GM20431 (cell line): ENCODE results near the gene DPH2.

ENCODE experiments used
- in situ Hi-C: fragments of 300-500 bp; cut with MseI, MboI; formaldehyde crosslinking; loops from one replicate; pipeline ENCODE4 v1.15.0; 2020; ENCODE audit warnings: low sequenced_read_pairs; ENCODE audit not compliant: unreplicated experiment

DPH2 gene

GRCh38 chr1:43962324-43962723 is 7.5 kb upstream of the DPH2 start:
- in situ Hi-C loops: no loop called here

- in situ Hi-C loops: no loop called here
Observed at GRCh38 chr1:43963006-43963405, 6.8 kb upstream of the DPH2 start.

- in situ Hi-C loops: no loop called here
Observed at GRCh38 chr1:43963890-43964289, 5.9 kb upstream of the DPH2 start.

- in situ Hi-C loops: no loop called here
Observed at GRCh38 chr1:43965316-43965715, 4.5 kb upstream of the DPH2 start.

DNA sequence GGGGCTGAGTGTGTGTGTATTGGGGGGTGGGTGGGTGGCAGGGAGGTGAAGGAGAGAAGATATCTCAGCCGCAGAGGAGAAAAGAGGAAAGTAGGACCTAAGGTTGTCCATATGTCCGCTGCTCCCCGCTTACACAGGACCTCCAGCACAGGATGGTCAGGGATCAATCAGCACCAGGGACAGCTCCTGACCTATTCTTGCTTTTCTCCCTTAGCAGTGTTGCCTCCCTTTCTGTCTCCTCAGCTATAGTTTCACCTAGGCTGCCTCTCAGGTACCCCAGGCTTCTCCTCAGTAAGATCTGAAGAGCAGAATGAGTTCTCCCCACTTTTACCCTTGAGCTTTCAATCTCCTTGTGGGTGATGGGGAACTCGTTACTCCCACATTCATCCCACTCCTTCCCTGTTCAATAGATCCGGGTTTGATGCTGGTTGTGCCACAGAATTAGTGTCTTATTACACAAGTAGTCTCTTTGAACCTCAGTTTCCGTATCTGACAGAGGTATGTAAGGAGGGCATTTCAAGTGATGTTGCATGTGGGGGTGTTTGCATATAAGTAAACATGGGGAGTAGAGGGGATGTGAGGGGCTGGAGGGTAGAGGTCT is 1.4 kb upstream of the DPH2 start:
- in situ Hi-C loops: no loop called here

DNA sequence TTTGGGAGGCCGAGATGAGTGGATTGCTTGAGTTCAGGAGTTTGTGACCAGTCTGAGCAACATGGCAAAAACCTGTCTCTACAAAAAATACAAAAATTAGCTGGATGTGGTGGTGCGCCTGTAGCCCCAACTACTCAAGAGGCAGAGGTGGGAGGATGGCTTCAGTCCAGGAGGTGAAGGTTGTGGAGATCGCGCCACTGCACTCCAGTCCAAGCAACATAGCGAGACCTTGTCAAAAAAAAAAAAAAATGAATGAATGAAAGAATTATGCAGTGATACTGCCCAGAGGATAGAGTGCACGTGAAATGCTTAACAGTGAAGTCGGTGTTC is 429 bp upstream of the DPH2 start:
- in situ Hi-C loops: no loop called here

DNA sequence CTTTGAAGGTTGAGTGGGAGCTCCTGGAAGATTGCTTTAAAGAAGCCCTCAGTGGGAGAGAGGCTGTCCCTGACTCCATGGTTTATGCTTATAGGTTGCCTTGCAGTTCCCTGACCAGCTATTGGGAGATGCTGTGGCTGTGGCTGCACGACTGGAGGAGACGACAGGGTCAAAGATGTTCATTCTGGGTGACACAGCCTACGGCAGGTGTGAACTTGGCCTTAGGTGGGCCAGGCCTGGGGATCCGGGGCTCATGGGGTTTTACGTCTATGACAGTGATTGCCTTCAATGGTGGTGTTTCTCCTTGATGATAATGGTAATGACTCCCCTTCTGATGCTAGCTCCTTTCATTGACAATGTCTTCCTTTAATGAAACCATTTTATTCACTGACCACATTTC is 692 bp downstream of the DPH2 start:
- in situ Hi-C loops: no loop called here

GRCh38 chr1:43970911-43971310 is 1.1 kb downstream of the DPH2 start:
- in situ Hi-C loops: no loop called here

GRCh38 chr1:43971336-43971980 is 1.6 kb downstream of the DPH2 start:
- in situ Hi-C loops: no loop called here

DNA sequence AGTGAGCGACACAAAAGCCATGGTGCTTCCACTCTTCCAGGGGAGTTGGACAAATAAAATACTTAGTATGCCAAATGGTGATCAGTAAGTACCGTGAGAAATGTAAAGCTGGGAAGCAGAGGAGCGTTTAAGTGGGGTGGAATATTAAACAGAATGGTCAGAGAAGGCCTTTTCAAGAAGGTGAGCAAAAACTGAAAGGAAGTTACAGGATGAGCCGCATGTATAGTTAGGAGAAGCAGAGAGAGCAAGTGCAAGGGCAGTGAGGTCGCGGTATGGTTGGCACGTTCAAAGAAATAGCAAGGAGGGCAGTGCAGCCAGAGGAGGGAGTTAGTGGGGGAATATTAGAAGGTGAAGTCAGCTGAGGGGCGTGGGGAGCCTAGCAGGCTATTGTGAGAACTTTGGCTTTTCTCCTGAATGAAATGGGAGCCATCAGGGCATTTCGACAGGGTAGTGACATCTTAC is 4.2 kb downstream of the DPH2 start:
- in situ Hi-C loops: no loop called here

DNA sequence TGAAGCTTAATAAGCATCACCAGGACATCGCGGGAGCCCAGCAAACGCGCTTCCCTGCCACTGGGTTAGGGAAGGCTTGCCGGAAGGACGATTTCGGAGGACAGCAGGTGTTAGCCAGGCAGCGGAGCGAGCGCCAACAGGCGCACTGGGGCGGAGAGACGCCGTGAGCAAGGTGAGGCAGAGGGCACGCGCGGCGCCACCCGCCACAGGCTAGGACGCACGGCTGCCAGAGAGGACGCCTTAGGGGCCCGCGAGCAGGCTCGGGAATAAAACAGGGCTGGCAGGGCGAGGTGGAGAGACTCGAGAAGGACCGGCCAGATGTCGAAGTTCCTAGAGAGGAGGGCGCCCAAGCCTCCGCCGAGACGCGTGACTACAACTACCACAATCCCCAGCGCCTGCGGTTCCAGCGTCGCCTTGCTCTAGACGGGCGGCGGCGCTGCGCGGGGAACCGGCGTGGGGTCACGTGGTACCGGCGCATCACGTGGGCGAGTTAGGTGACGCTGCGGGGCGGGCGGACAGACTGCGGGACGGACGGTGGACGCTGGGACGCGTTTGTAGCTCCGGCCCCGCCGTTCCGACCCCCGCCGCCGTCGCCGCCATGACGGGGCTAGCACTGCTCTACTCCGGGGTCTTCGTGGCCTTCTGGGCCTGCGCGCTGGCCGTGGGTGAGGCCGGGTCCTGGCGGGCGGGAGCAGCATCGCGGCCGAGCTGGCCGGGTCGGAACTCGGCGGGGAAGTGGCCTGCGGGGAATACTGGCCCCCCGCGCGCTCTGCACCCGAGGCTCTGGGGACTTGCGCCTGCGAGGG is 4.8 kb downstream of the DPH2 start, which contains the start of gene ATP6V0B:
TSS of gene ATP6V0B (plus strand) at position 518 of the 806 bp plus-strand sequence. CDS start at position 599, 81 bp downstream.
- in situ Hi-C loops: no loop called here

GRCh38 chr1:43975249-43975961 is 5.6 kb downstream of the DPH2 start:
- in situ Hi-C loops: no loop called here

DNA sequence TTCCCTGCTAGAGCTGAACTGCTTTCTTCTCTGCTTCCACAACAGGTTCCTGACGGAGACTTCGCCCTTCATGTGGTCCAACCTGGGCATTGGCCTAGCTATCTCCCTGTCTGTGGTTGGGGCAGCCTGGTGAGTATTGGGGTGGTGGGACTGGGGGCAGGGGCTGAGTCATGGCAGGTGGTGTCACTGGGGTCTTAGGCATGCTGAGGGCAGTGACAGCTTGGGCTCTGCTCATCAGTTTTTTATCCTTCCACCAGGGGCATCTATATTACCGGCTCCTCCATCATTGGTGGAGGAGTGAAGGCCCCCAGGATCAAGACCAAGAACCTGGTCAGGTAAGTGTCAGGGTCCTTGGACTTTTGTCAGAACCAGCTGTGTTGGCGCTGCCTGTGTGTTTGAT is 6.2 kb downstream of the DPH2 start:
- in situ Hi-C loops: no loop called here

- in situ Hi-C loops: no loop called here
Observed at GRCh38 chr1:43976890-43977289, 7.1 kb downstream of the DPH2 start.

DNA sequence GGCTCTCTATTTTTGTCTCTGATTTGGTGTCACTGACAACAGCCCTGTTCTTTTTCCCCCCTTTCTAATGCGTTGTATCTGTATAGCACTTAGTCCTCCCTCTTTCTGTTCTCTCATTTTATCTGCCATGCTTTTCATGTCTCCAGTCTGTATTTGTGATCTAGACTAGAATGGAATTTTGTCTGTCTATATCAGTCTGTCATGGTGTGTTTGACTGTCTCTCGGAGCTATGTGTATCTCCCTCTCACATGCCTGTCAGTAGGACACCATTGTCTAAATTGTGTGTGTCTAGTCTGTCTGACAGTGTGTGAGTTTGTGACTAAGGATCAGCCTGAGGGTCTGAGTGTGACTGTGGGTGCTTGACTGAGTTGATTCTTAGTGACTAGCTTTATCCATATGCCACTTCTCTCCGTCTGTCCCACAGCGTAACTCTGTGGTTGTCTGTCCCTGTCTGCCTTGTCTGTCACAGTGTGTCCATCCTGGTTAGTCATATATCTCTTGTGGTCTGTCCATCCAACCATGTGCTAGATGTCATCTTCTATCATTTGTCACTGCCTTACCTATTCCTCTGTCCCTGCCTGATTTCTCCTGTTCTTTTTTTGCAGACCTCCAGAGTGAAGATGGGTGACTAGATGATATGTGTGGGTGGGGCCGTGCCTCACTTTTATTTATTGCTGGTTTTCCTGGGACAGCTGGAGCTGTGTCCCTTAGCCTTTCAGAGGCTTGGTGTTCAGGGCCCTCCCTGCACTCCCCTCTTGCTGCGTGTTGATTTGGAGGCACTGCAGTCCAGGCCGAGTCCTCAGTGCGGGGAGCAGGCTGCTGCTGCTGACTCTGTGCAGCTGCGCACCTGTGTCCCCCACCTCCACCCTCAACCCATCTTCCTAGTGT is 7.8 kb downstream of the DPH2 start:
- in situ Hi-C loops: no loop called here

GRCh38 chr1:43978264-43978550 is 8.4 kb downstream of the DPH2 start:
- in situ Hi-C loops: no loop called here

GRCh38 chr1:43978551-43979260 is 8.9 kb downstream of the DPH2 start, which contains the start of gene B4GALT2:
TSS of gene B4GALT2 (plus strand) at chr1:43979210. CDS start at chr1:43981161, 1,951 bp downstream.
- in situ Hi-C loops: no loop called here

- in situ Hi-C loops: no loop called here
Observed at GRCh38 chr1:43979261-43979527, 9.4 kb downstream of the DPH2 start.

DNA sequence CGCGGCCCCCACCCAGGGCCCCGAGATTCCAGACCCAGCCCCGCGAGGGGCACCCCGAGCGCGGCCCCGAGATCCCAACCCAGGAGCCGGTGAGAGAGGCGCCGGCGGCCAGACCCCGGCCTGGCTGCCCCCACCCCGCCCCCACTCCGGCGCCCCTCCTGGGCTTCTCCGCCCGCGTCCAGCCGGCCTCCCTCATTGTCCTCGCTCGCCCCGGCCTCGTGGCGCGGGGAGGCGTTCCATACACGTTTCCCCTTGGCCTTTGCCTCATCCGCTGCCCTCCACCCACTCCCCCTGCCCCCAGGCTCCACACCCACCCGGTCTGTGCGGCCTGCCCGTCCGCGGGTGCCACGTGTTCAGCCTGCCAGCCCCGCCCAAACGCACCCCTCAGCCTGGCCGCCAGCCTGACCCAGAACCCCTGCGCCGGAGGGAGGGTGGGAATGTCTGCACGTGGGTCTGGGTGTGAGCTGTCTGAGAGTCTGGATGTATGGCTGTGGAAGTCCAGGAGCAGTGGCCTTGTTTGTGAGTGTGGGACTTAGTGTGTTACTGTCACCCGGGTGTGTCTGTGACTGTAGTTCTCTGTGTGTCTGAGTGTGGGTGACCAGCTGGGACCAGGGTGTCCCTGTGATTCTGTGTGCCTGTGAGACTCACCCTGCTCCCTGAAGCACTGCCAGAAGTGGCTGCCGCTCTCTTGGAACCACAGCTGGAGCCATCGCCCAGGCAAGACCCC is 9.9 kb downstream of the DPH2 start:
- in situ Hi-C loops: no loop called here
